Measurements from ENCODE around the gene EXOC3.

Gene EXOC3

DNA sequence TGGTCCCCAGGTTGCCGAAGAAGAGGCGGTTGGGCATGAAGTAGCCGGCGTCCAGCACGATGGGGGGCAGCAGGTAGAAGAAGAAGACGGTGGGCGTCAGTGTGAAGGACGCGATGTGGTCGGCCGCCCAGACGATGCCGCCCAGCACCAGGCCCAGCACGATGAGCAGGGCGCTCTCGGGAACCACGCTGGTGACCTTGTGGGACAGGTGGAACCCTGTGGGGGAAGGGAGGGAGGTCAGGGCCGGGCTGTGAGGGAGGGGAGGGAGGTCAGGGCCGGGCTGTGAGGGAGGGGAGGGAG lies 48.8 kb downstream of the EXOC3 start:
- no peak overlapping the region for H2AFZ ChIP-seq (ENCODE audit: low read depth)
- H3K4me3 ChIP-seq (IDR thresholded peaks at IDR 0.05; ENCODE audit: insufficient read depth, low read depth, low read length): no peak overlapping the region
- no peaks in the 10 kb centered on the region for H3K79me2 ChIP-seq (ENCODE audit: insufficient read depth, low read depth)
- H3K4me1 ChIP-seq (ENCODE audit: low read depth, poor library complexity, severe bottlenecking): no peaks in the 10 kb centered on the region
- no peaks in the 10 kb centered on the region for H4K20me1 ChIP-seq (ENCODE audit: insufficient read depth)
- peaks cover 81% of the 10 kb centered on the region for H3K27me3 ChIP-seq (ENCODE audit: insufficient read depth, low read depth)
- no peak overlapping the region for H3K9ac ChIP-seq
- no peak overlapping the region for H3K4me2 ChIP-seq
- TF ChIP-seq, protein P1, sequence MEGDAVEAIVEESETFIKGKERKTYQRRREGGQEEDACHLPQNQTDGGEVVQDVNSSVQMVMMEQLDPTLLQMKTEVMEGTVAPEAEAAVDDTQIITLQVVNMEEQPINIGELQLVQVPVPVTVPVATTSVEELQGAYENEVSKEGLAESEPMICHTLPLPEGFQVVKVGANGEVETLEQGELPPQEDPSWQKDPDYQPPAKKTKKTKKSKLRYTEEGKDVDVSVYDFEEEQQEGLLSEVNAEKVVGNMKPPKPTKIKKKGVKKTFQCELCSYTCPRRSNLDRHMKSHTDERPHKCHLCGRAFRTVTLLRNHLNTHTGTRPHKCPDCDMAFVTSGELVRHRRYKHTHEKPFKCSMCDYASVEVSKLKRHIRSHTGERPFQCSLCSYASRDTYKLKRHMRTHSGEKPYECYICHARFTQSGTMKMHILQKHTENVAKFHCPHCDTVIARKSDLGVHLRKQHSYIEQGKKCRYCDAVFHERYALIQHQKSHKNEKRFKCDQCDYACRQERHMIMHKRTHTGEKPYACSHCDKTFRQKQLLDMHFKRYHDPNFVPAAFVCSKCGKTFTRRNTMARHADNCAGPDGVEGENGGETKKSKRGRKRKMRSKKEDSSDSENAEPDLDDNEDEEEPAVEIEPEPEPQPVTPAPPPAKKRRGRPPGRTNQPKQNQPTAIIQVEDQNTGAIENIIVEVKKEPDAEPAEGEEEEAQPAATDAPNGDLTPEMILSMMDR (conservative IDR thresholded peaks at IDR 0.05; ENCODE audit: low read depth, low read length): no peak
- H3K27ac ChIP-seq: no peak overlapping the region
- H3K36me3 ChIP-seq (ENCODE audit: insufficient read depth): no peaks in the 10 kb centered on the region

DNA sequence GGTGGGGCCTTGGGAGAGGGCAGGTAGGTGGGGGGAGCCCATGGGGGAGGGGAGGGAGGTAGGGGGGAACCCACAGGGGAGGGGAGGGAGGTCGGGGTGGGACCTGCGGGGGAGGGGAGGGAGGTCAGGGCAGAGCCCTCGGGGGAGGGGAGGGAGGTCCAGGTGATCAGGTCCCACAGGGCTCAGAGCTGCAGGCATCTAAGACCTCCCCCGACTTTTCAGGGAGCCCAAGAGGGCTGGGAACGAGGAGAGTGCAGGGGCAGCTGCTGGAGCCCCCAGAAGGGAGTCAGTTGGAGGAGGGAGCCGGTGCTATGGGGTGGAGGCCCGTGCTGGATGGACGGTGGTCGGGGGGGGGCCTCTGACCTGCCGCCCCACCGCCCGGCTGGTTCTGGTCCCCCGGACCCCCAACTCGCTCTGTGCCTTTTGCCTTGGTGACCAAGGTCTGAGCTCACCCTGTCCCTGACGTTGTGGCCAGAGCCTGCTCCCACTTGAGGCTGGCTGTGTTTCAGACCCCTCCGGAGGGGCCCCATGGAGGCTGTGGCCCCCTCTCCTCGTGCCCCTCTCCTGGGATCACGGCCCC lies 49.4 kb downstream of the EXOC3 start:
- no peak overlapping the region for H3K4me2 ChIP-seq
- TF ChIP-seq, protein P1 (conservative IDR thresholded peaks at IDR 0.05; ENCODE audit: low read depth, low read length): no peak
- no peaks in the 10 kb centered on the region for H3K36me3 ChIP-seq (ENCODE audit: insufficient read depth)
- no peak overlapping the region for H3K9ac ChIP-seq
- H3K79me2 ChIP-seq (ENCODE audit: insufficient read depth, low read depth): no peaks in the 10 kb centered on the region
- H3K4me3 ChIP-seq (IDR thresholded peaks at IDR 0.05; ENCODE audit: insufficient read depth, low read depth, low read length): no peak overlapping the region
- H3K4me1 ChIP-seq (ENCODE audit: low read depth, poor library complexity, severe bottlenecking): no peaks in the 10 kb centered on the region
- H4K20me1 ChIP-seq (ENCODE audit: insufficient read depth): no peaks in the 10 kb centered on the region
- H3K27me3 ChIP-seq (ENCODE audit: insufficient read depth, low read depth): peaks cover 87% of the 10 kb centered on the region
- no peak overlapping the region for H2AFZ ChIP-seq (ENCODE audit: low read depth)
- H3K27ac ChIP-seq: no peak overlapping the region

DNA sequence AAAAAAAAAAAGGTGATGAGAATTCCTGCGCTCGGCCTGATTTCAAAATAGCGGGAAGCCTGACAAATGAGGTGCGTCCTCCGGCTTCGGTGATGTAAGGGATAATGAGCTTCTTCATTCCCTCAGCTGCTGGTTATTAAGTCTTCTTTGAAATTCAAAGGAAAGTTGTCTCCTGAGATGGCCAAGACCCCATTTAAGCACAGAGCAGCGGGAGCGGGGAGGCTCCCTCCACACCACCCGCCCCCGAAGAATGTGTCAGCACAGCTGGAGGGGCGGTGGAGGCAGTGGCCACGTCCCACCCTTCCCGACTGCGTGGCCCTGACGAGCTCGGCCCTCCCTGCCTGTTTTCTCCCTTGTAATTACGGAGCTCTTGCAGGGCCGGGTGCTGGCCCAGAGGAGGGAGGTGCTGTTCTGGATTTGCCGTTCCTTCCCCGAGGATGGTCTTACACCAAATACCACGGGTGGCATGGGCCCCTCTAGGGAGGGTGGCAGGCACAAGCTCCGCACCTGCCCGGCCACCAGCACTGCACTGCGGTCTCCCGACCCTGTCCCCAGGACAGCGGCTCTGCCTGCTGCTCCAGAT lies 50.2 kb downstream of the EXOC3 start:
- Histone ChIP-seq H3K79me2 (ENCODE audit: insufficient read depth, low read depth) (no peaks in the 10 kb centered on the region), H4K20me1 (ENCODE audit: insufficient read depth) (no peaks in the 10 kb centered on the region), H3K4me3 (IDR thresholded peaks at IDR 0.05; ENCODE audit: insufficient read depth, low read depth, low read length) (no peak overlapping the region), H3K9ac (no peak overlapping the region), H2AFZ (ENCODE audit: low read depth) (no peak overlapping the region), H3K27me3 (ENCODE audit: insufficient read depth, low read depth) (peaks cover 86% of the 10 kb centered on the region), H3K4me1 (ENCODE audit: low read depth, poor library complexity, severe bottlenecking) (no peaks in the 10 kb centered on the region), H3K27ac (no peak overlapping the region), H3K36me3 (ENCODE audit: insufficient read depth) (no peaks in the 10 kb centered on the region), H3K4me2 (no peak overlapping the region)
- TF ChIP-seq, protein P1 (conservative IDR thresholded peaks at IDR 0.05; ENCODE audit: low read depth, low read length): no peak

DNA sequence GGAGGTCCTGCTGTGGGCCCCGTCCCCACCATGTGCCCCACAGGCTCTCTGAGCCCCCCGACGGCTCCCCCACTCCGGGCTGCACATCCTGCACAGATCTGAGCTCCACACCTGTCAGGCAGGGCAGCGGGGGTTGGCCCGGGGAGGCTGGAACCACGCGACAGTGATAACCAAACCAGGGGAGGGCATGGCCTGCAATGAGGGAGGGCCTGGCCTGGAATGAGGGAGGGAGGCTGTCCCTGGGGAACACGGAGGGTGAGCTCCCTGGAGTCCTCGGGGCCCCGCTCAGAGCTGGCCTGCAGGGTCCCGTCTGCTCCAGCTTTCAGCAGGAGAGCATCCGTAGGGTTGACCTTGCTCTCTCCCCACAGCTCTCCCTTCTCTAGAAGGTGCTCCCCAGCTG lies 50.8 kb downstream of the EXOC3 start:
- Histone ChIP-seq H3K4me1 (ENCODE audit: low read depth, poor library complexity, severe bottlenecking) (no peaks in the 10 kb centered on the region), H3K4me3 (IDR thresholded peaks at IDR 0.05; ENCODE audit: insufficient read depth, low read depth, low read length) (no peak overlapping the region), H3K27me3 (ENCODE audit: insufficient read depth, low read depth) (peaks cover 86% of the 10 kb centered on the region), H3K4me2 (no peak overlapping the region), H3K9ac (no peak overlapping the region), H3K36me3 (ENCODE audit: insufficient read depth) (no peaks in the 10 kb centered on the region), H3K79me2 (ENCODE audit: insufficient read depth, low read depth) (no peaks in the 10 kb centered on the region), H2AFZ (ENCODE audit: low read depth) (no peak overlapping the region), H4K20me1 (ENCODE audit: insufficient read depth) (no peaks in the 10 kb centered on the region), H3K27ac (no peak overlapping the region)
- TF ChIP-seq, protein P1 (conservative IDR thresholded peaks at IDR 0.05; ENCODE audit: low read depth, low read length): no peak
